ENCODE results near the gene MEGF9.
"Not testable (repeated sequence)": the region's sequence is repeated elsewhere in the genome, so short reads cannot be mapped to it uniquely, and the experiment has no call there.

The MEGF9 gene

GRCh38 chr9:120714088-120714845, at the start of gene MEGF9:
Gene MEGF9 (minus strand): TSS chr9:120714470. CDS start chr9:120714358, 112 bp downstream.
- peak; percentile 99 for DNase-seq

GRCh38 chr9:120761006-120761405, 46.7 kb upstream of the MEGF9 start:
- no peak for DNase-seq

- no peak for DNase-seq
Measured at GRCh38 chr9:120759755-120760400, 45.6 kb upstream of the MEGF9 start.

- DNase-seq: no peak
Measured at GRCh38 chr9:120758544-120758943, 44.3 kb upstream of the MEGF9 start.

GRCh38 chr9:120757026-120757913, 43.0 kb upstream of the MEGF9 start:
- no peak for DNase-seq

GRCh38 chr9:120756531-120756930, 42.3 kb upstream of the MEGF9 start:
- no peak for DNase-seq

- DNase-seq: peak; percentile 69
Measured at GRCh38 chr9:120755810-120756434, 41.7 kb upstream of the MEGF9 start.

GRCh38 chr9:120755044-120755443, 40.8 kb upstream of the MEGF9 start:
- no peak for DNase-seq

GRCh38 chr9:120750421-120750820, 36.2 kb upstream of the MEGF9 start:
- DNase-seq: no peak

- DNase-seq: not testable (repeated sequence)
Measured at GRCh38 chr9:120746366-120746765, 32.1 kb upstream of the MEGF9 start.

- no peak for DNase-seq
Measured at GRCh38 chr9:120745278-120745677, 31.0 kb upstream of the MEGF9 start.

- DNase-seq: peak; percentile 83
Measured at GRCh38 chr9:120742951-120743416, 28.7 kb upstream of the MEGF9 start.

GRCh38 chr9:120741701-120742100, 27.4 kb upstream of the MEGF9 start:
- DNase-seq: no peak

- DNase-seq: no peak
Measured at GRCh38 chr9:120741191-120741590, 26.9 kb upstream of the MEGF9 start.

GRCh38 chr9:120740132-120740531, 25.9 kb upstream of the MEGF9 start:
- DNase-seq: peak; percentile 27

GRCh38 chr9:120737416-120738165, 23.3 kb upstream of the MEGF9 start:
- no peak for DNase-seq

GRCh38 chr9:120736881-120737280, 22.6 kb upstream of the MEGF9 start:
- DNase-seq: no peak

GRCh38 chr9:120735415-120736126, 21.3 kb upstream of the MEGF9 start:
- no peak for DNase-seq

GRCh38 chr9:120734607-120735410, 20.5 kb upstream of the MEGF9 start:
- DNase-seq: no peak

GRCh38 chr9:120733190-120733589, 18.9 kb upstream of the MEGF9 start:
- no peak for DNase-seq
